Measurements from ENCODE around the gene ADAMTS15.

The ADAMTS15 gene

GRCh38 chr11:130486391-130486836 is 38.0 kb downstream of the ADAMTS15 start:
- intact Hi-C loops (cut with DNase I; ENCODE audit: low total_unique reads): no loop called here
- Histone ChIP-seq H3K36me3 (no peaks in the 10 kb centered on the region), H3K4me3 (no peak overlapping the region), H3K9me3 (no peaks in the 10 kb centered on the region), H3K27ac (no peak overlapping the region), H3K27me3 (no peaks in the 10 kb centered on the region), H3K4me1 (peaks cover 0 to 24% (median 6%) of the 10 kb centered on the region in 4 donors)
- no peak for TF ChIP-seq CTCF (IDR thresholded peaks at IDR 0.05)
- DNase-seq: no peak

- intact Hi-C loops (cut with DNase I; ENCODE audit: low total_unique reads): no loop called here
- DNase-seq: no peak
Observed at GRCh38 chr11:130486987-130487923, 38.8 kb downstream of the ADAMTS15 start.

GRCh38 chr11:130487924-130488815 is 39.7 kb downstream of the ADAMTS15 start:
- intact Hi-C loops (cut with DNase I; ENCODE audit: low total_unique reads): no loop called here
- Histone ChIP-seq H3K9me3 (no peaks in the 10 kb centered on the region), H3K4me1 (peaks cover 0 to 21% (median 6%) of the 10 kb centered on the region in 4 donors), H3K36me3 (no peaks in the 10 kb centered on the region), H3K27me3 (no peaks in the 10 kb centered on the region), H3K27ac (peak overlapping the region; percentile 52 to 58), H3K4me3 (no peak overlapping the region)
- TF ChIP-seq CTCF (IDR thresholded peaks at IDR 0.05): no peak
- DNase-seq: no peak

More at GRCh38 chr11:130486987-130487923, 38.8 kb downstream of the ADAMTS15 start:
- no peaks in the 10 kb centered on the region for H3K36me3 ChIP-seq
- H3K27me3 ChIP-seq: no peaks in the 10 kb centered on the region
- H3K4me3 ChIP-seq: no peak overlapping the region
- TF ChIP-seq CTCF (IDR thresholded peaks at IDR 0.05): no peak
- no peaks in the 10 kb centered on the region for H3K9me3 ChIP-seq
- peaks cover 0 to 24% (median 6%) of the 10 kb centered on the region in 4 donors for H3K4me1 ChIP-seq
- peak overlapping the region; percentile 52 to 58 for H3K27ac ChIP-seq

- Histone ChIP-seq H3K4me3 (no peak overlapping the region), H3K9me3 (no peaks in the 10 kb centered on the region), H3K4me1 (peaks cover 0 to 16% (median 6%) of the 10 kb centered on the region in 4 donors), H3K27ac (peak overlapping the region; percentile 52 to 58), H3K36me3 (no peaks in the 10 kb centered on the region), H3K27me3 (no peaks in the 10 kb centered on the region)
- TF ChIP-seq CTCF (IDR thresholded peaks at IDR 0.05): no peak
- no peak for DNase-seq
- intact Hi-C loops (cut with DNase I; ENCODE audit: low total_unique reads): no loop called here
Observed at GRCh38 chr11:130488848-130489584, 40.6 kb downstream of the ADAMTS15 start.

- Histone ChIP-seq H3K27me3 (no peaks in the 10 kb centered on the region), H3K27ac (no peak overlapping the region), H3K9me3 (no peaks in the 10 kb centered on the region), H3K36me3 (no peaks in the 10 kb centered on the region), H3K4me1 (peaks cover 0 to 16% (median 6%) of the 10 kb centered on the region in 4 donors), H3K4me3 (no peak overlapping the region)
- DNase-seq: no peak
- intact Hi-C loops (cut with DNase I; ENCODE audit: low total_unique reads): no loop called here
- no peak for TF ChIP-seq CTCF (IDR thresholded peaks at IDR 0.05)
Observed at GRCh38 chr11:130489716-130490115, 41.3 kb downstream of the ADAMTS15 start.

All from tibial artery (tissue), 4 donors.